GM12873 (cell line): ENCODE measurements around the gene CCHCR1.

Experiments
- CTCF ChIP-seq: IDR thresholded peaks from 2 replicates; pipeline ENCODE4 v1.5.1; 2012; ENCODE audit warnings: low read depth, mild to moderate bottlenecking, moderate library complexity, low read length, control low read depth; ENCODE audit not compliant: insufficient read depth; ENCODE audit errors: missing control alignments

Gene CCHCR1

GRCh38 chr6:31113861-31114540 is 43.6 kb downstream of the CCHCR1 start:
- no peak for TF ChIP-seq CTCF

DNA sequence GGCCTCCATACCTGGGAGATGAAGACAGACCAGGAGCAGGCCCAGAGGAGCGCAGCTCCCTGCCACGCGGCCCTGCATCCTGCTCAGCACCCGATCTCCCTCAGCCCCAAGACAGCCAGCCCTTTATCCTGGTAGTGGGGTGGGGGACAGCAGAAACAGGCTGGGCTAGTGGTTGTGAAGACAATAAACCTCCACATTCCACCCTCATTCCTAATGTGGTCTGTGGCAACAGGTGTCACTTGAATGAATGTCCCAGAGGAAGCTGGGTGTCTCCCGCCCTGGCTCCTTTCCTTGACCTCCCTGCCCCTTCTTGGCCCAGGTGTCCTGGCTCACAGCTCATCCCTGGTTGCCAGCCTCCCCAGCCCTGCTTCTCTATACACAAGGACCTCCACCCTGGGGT is 45.1 kb downstream of the CCHCR1 start, which contains the start of gene C6orf15:
TSS of gene C6orf15 (minus strand) at position 98 of the 400 bp plus-strand sequence. CDS start at position 78, 20 bp downstream.
- TF ChIP-seq CTCF, result no peak

GRCh38 chr6:31111712-31112111 is 45.9 kb downstream of the CCHCR1 start:
- no peak for TF ChIP-seq CTCF

- TF ChIP-seq CTCF, result no peak
Observed at GRCh38 chr6:31110825-31111582, 46.6 kb downstream of the CCHCR1 start.

- TF ChIP-seq CTCF, result no peak
Observed at GRCh38 chr6:31107052-31107451, 50.5 kb downstream of the CCHCR1 start.

- no peak for TF ChIP-seq CTCF
Observed at GRCh38 chr6:31103136-31103535, 54.5 kb downstream of the CCHCR1 start.

DNA sequence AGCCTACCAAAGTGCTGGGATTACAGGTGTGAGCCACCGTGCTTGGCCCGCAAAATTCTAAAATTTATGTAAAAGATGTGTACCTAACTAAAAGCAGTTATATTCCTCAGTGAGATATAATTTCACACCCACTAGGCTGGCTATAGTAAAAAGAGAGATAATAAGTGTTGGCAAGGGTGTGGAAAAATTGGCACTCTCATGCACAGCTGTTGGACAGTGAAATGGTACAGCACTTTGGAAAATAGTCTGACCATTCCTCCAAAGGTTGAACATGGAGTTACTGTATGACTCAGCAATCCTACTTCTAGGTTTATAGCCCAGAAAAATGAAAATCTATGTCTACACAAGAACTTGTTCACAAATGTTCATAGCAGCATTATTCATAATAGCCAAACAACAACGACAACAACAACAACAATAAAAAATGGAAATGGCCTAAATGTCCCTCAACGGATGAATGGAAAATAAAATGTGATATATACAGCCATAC is 59.1 kb downstream of the CCHCR1 start:
- no peak for TF ChIP-seq CTCF
